Measurements from ENCODE around the gene PRLR.
A peak's percentile ranks its signal among the peaks of the same experiment; 100 is the strongest.

Gene PRLR

DNA sequence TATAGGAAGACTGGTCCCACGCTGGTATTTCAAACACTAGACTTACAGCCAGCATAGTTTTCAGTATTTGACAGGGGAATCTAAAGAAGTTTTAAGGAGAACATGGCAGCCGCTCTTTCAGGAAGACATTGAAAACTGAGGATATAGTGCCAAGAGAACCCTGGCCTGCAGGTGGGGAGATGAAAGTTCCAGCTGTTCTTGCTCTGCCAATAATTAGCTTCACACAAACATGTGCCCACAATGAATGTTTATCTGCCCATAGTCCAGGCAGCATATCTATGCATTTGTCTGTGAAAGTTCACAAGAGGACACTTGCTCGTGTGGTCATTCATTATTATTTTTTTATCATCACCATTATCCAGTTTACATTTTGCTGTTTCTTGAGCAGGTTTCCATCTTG is 134.9 kb downstream of the PRLR start:
- in situ Hi-C loops (cut with MboI; ENCODE audit: low pct_unique_long_range_greater_than_20kb, low sequenced_read_pairs, unreplicated experiment), result loop anchor here (25.0 kb wide), 1 partner anchor 842 kb away; the partner anchor contains the start of gene CAPSL
- no peak for DNase-seq (ENCODE audit: low spot score)
- TF ChIP-seq, protein P1, sequence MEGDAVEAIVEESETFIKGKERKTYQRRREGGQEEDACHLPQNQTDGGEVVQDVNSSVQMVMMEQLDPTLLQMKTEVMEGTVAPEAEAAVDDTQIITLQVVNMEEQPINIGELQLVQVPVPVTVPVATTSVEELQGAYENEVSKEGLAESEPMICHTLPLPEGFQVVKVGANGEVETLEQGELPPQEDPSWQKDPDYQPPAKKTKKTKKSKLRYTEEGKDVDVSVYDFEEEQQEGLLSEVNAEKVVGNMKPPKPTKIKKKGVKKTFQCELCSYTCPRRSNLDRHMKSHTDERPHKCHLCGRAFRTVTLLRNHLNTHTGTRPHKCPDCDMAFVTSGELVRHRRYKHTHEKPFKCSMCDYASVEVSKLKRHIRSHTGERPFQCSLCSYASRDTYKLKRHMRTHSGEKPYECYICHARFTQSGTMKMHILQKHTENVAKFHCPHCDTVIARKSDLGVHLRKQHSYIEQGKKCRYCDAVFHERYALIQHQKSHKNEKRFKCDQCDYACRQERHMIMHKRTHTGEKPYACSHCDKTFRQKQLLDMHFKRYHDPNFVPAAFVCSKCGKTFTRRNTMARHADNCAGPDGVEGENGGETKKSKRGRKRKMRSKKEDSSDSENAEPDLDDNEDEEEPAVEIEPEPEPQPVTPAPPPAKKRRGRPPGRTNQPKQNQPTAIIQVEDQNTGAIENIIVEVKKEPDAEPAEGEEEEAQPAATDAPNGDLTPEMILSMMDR (IDR thresholded peaks at IDR 0.05; ENCODE audit: extremely low read depth, insufficient read depth, missing control alignments), result no peak

DNA sequence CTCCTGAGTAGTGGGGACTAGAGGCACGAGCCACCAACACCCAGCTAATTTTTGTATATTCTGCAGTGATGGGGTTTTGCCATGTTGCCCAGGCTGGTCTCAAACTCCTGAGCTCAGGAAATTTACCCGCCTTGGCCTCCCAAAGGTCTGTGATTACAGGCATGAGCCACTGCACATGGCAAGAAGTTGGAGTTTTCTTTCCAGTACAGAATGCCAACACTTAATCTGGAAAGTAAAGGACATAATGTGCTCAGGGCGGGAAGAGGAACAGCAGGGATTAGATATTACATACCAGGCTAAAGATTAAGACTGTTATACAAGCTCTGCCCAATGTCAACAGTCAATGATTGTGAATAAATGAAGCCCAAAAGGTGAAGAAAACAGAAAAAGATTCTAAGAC is 135.3 kb downstream of the PRLR start:
- no peak for DNase-seq (ENCODE audit: low spot score)
- TF ChIP-seq, protein P1 (IDR thresholded peaks at IDR 0.05; ENCODE audit: extremely low read depth, insufficient read depth, missing control alignments), result no peak
- in situ Hi-C loops (cut with MboI; ENCODE audit: low pct_unique_long_range_greater_than_20kb, low sequenced_read_pairs, unreplicated experiment), result loop anchor here (25.0 kb wide), 1 partner anchor 842 kb away; the partner anchor contains the start of gene CAPSL

DNA sequence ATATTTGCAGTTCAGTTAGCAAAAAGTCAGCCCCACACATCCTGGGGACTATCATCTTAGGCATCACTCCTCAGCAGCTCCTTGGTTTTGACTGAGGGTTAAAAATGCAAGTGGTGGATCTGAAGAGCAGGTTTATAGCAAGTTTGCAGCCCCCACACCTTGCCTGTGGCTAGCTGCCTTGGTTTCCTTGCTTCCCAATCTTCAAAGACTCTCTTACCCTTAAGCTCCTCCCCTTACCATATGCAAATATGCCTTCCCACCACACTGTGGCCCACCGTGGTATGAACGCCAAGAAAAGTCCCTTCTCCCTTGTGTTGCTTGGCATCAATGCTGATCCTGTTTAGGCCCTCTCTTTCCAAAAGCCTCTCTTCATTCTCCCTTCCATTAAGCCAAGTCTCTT is 137.6 kb downstream of the PRLR start:
- DNase-seq (ENCODE audit: low spot score), result no peak
- TF ChIP-seq, protein P1 (IDR thresholded peaks at IDR 0.05; ENCODE audit: extremely low read depth, insufficient read depth, missing control alignments), result no peak
- in situ Hi-C loops (cut with MboI; ENCODE audit: low pct_unique_long_range_greater_than_20kb, low sequenced_read_pairs, unreplicated experiment), result loop anchor here (25.0 kb wide), 1 partner anchor 845 kb away; the partner anchor contains the start of gene CAPSL

DNA sequence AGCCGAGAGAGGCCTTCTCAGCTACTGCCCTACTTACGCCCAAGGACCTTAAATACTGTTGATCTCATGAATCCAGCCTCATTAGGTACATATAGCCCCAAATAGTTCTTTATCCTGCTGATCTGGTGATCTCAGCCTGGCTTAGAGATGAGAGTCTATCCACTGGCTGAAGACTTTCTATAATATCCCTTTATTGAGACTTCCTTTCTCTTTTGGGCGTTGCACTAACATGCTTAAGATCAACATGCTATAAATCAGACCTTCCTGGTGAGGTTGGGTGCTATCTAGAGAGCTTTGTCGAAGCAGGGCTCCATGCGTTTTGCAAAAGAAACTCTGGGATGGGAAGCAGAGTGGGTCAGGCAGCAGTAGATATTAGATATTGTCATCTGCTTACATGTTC is 138.6 kb downstream of the PRLR start:
- DNase-seq (ENCODE audit: low spot score), result no peak
- TF ChIP-seq, protein P1 (IDR thresholded peaks at IDR 0.05; ENCODE audit: extremely low read depth, insufficient read depth, missing control alignments), result no peak
- in situ Hi-C loops (cut with MboI; ENCODE audit: low pct_unique_long_range_greater_than_20kb, low sequenced_read_pairs, unreplicated experiment), result loop anchor here (25.0 kb wide), 1 partner anchor 846 kb away; the partner anchor contains the start of gene CAPSL

DNA sequence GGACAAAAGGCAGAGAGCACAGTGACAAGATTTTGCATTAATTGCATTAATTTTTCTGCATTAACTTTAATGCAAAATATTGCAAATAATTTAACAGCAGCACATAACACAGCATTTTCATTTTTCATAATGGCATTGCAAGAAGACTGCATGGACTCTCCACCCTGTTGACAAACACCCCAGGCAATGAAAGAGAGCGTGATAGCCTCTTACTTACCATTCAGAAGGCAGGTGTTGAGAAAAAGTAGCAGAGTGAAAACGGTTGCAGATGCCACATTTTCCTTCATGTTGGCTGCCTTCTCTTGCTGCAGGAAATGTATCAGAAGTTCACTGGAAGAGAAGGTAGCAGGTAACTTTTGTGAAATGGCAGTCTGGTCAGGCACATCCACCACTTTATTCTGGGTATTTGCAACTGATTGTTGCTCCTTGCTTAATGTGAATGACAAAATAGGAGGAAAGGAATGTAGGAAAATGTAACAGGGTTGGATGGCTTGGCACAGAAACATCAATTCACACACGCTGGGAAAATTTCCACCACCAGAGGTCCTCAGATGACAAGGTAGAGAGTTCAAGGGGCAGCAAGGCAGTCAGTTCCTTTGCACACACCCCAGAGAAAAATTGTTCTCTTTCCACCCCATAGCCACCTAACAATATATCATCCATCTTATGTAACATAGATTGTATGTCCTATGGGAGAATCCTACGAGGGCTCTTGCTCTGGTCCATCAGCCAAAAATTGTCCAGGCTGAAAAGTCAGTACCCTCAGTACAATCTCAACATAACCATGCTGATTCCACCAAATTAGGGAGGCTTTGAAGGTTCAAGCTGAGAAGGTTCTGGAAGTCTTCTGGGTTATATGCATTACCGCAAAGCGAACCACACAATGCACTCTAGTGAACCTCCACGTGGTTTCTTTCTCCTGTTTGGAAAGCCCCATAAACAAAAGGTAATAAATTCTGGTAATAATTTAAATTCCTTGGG is 140.7 kb downstream of the PRLR start:
- TF ChIP-seq, protein P1 (IDR thresholded peaks at IDR 0.05; ENCODE audit: extremely low read depth, insufficient read depth, missing control alignments), result peak; percentile 70
- peak; percentile 60 for DNase-seq (ENCODE audit: low spot score)
- in situ Hi-C loops (cut with MboI; ENCODE audit: low pct_unique_long_range_greater_than_20kb, low sequenced_read_pairs, unreplicated experiment), result loop anchor here (25.0 kb wide), 1 partner anchor 848 kb away; the partner anchor contains the start of gene CAPSL

DNA sequence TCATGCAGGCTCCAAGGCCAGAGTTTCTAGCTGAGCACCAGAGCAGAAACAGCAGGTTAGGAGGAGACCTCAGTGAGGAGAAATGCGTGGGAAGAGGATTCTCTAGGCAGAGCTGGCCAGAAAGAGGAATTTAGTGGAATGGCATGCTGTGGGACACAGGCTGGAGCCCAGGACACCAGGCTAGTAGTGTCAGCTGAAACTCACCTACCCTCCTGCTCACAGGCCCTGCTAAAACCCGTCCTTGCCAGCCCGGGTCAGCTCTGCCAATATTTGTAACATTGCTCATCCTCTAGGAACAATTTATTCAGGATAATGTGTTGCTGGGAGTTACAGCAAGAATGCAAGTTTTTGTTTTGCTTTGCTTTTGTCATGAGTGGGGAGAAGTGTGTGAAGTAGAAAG is 142.3 kb downstream of the PRLR start:
- no peak for DNase-seq (ENCODE audit: low spot score)
- TF ChIP-seq, protein P1 (IDR thresholded peaks at IDR 0.05; ENCODE audit: extremely low read depth, insufficient read depth, missing control alignments), result no peak
- in situ Hi-C loops (cut with MboI; ENCODE audit: low pct_unique_long_range_greater_than_20kb, low sequenced_read_pairs, unreplicated experiment), result loop anchor here (25.0 kb wide), 1 partner anchor 849 kb away; the partner anchor contains the start of gene CAPSL

Measured in GM13977 (cell line).